ENCODE results near the gene SPATA31C2. TPM values are rescaled to one million over a fixed set of nuclear protein-coding genes. Genes with fewer than 3 reads are reported as not detected.
"Not testable (repeated sequence)": the region's sequence is repeated elsewhere in the genome, so short reads cannot be mapped to it uniquely, and the experiment has no call there.

The SPATA31C2 gene
- total RNA-seq, result not detected

- no CpG with 5 or more reads among the region's 8 CpGs for WGBS
- H3K27ac ChIP-seq; H3K4me1 ChIP-seq; H3K27me3 ChIP-seq; DNase-seq (ENCODE audit: low spot score in 2 of 2); H3K36me3 ChIP-seq; H3K9me3 ChIP-seq; H3K4me3 ChIP-seq: not testable (repeated sequence)
Observed at GRCh38 chr9:88138375-88138774, at the start of gene SPATA31C2. TSS of gene SPATA31C2 (minus strand) at chr9:88138475. CDS start at chr9:88138446, 29 bp downstream.

- Histone ChIP-seq H3K4me3 (no peak overlapping the region), H3K4me1 (no peaks in the 10 kb centered on the region), H3K9me3 (no peaks in the 10 kb centered on the region), H3K27me3 (peaks cover 7% of the 10 kb centered on the region), H3K27ac (no peak overlapping the region), H3K36me3 (no peaks in the 10 kb centered on the region)
- DNase-seq (ENCODE audit: low spot score in 2 of 2), result no peak
- TF ChIP-seq POLR2AphosphoS5 (IDR thresholded peaks at IDR 0.05), result no peak
- TF ChIP-seq, protein P1, sequence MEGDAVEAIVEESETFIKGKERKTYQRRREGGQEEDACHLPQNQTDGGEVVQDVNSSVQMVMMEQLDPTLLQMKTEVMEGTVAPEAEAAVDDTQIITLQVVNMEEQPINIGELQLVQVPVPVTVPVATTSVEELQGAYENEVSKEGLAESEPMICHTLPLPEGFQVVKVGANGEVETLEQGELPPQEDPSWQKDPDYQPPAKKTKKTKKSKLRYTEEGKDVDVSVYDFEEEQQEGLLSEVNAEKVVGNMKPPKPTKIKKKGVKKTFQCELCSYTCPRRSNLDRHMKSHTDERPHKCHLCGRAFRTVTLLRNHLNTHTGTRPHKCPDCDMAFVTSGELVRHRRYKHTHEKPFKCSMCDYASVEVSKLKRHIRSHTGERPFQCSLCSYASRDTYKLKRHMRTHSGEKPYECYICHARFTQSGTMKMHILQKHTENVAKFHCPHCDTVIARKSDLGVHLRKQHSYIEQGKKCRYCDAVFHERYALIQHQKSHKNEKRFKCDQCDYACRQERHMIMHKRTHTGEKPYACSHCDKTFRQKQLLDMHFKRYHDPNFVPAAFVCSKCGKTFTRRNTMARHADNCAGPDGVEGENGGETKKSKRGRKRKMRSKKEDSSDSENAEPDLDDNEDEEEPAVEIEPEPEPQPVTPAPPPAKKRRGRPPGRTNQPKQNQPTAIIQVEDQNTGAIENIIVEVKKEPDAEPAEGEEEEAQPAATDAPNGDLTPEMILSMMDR (IDR thresholded peaks at IDR 0.05), result no peak
- TF ChIP-seq POLR2A (IDR thresholded peaks at IDR 0.05), result no peak
- TF ChIP-seq EP300 (IDR thresholded peaks at IDR 0.05), result no peak
- 43% methylated on average over 2 of the region's 2 CpGs for WGBS
Observed at GRCh38 chr9:88187631-88188030, 49.4 kb upstream of the SPATA31C2 start.

DNA sequence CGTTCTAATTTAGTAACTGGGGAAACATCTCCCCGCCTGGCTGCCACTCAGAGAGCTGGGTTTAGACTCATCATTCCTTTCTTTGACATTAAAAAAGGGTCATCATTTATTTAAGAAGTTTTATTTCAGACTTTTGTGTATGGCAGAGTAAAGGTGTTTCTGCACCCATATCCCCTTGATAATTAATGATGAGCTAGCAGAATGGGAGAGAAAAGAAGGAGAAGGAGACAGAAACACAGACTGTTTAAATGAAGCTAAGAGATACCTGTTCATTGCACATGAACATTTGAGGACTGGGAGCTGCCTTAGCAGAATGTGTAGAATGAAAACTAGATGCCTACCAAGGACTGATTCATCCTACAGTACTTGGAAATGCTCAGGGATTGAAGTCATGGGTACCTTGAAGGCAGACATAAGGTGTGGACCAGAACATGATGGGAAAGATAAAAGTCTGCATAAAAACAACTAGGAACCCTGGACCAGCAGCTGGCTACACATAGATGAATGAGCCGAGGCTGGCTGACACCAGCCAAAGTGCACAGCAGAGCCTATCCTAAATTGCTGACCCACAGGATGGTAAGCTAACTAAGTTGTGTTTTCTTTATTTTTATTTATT, 48.3 kb upstream of the SPATA31C2 start:
- H3K4me3 ChIP-seq, result no peak overlapping the region
- DNase-seq (ENCODE audit: low spot score in 2 of 2), result no peak
- 90% methylated on average over 3 of the region's 3 CpGs for WGBS
- peaks cover 8% of the 10 kb centered on the region for H3K27me3 ChIP-seq
- H3K36me3 ChIP-seq, result no peaks in the 10 kb centered on the region
- H3K27ac ChIP-seq, result no peak overlapping the region
- TF ChIP-seq POLR2A (IDR thresholded peaks at IDR 0.05), result no peak
- TF ChIP-seq EP300 (IDR thresholded peaks at IDR 0.05), result no peak
- TF ChIP-seq, protein P1 (IDR thresholded peaks at IDR 0.05), result no peak
- TF ChIP-seq POLR2AphosphoS5 (IDR thresholded peaks at IDR 0.05), result no peak
- no peaks in the 10 kb centered on the region for H3K4me1 ChIP-seq
- no peaks in the 10 kb centered on the region for H3K9me3 ChIP-seq

DNA sequence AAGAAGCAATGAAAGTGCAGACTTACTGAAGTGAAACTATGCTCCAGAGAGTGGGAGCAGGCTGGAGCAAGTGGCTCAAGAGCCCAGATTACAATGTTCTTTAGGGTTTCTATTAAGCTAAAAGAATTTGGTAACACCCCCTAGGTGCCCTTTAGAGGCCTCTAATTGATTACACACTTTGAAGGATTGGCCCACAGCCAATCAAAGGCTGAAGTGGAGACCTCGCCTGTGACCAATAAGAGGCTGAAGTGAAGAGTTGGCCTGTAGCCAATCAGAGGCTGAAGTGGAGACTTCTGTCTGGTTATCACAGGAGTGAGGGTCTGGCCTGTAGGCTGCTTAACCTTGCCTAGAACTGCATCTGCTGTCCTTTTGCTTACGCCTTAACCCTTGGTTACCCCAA, 46.7 kb upstream of the SPATA31C2 start:
- Histone ChIP-seq H3K27ac (no peak overlapping the region), H3K9me3 (no peaks in the 10 kb centered on the region), H3K36me3 (no peaks in the 10 kb centered on the region), H3K4me3 (no peak overlapping the region), H3K27me3 (peaks cover 8% of the 10 kb centered on the region), H3K4me1 (no peaks in the 10 kb centered on the region)
- TF ChIP-seq POLR2AphosphoS5 (IDR thresholded peaks at IDR 0.05), result no peak
- TF ChIP-seq POLR2A (IDR thresholded peaks at IDR 0.05), result no peak
- TF ChIP-seq, protein P1 (IDR thresholded peaks at IDR 0.05), result no peak
- TF ChIP-seq EP300 (IDR thresholded peaks at IDR 0.05), result no peak
- no peak for DNase-seq (ENCODE audit: low spot score in 2 of 2)
- WGBS, result 80% methylated on average over 2 of the region's 2 CpGs

GRCh38 chr9:88183798-88184495, 45.7 kb upstream of the SPATA31C2 start:
- WGBS, result 75% methylated on average over 5 of the region's 5 CpGs
- no peaks in the 10 kb centered on the region for H3K9me3 ChIP-seq

More at GRCh38 chr9:88183798-88184495, 45.7 kb upstream of the SPATA31C2 start:
- TF ChIP-seq POLR2AphosphoS5 (IDR thresholded peaks at IDR 0.05) (no peak), EP300 (IDR thresholded peaks at IDR 0.05) (no peak), POLR2A (IDR thresholded peaks at IDR 0.05) (no peak)
- TF ChIP-seq, protein P1 (IDR thresholded peaks at IDR 0.05), result no peak
- H3K4me1 ChIP-seq, result no peaks in the 10 kb centered on the region
- no peak for DNase-seq (ENCODE audit: low spot score in 2 of 2)
- H3K27me3 ChIP-seq, result peaks cover 8% of the 10 kb centered on the region
- H3K36me3 ChIP-seq, result no peaks in the 10 kb centered on the region
- H3K27ac ChIP-seq, result no peak overlapping the region
- no peak overlapping the region for H3K4me3 ChIP-seq
